CD4-positive, alpha-beta T cell treated with Interleukin-10 for 1 hour (primary cell): ENCODE data around the gene ZNF343.
"Not testable (repeated sequence)": the region's sequence is repeated elsewhere in the genome, so short reads cannot be mapped to it uniquely, and the experiment has no call there.

Experiments
- DNase-seq: peaks from one replicate; pipeline ENCODE4 v3.0.0-alpha.2; 2020

ZNF343 gene

DNA sequence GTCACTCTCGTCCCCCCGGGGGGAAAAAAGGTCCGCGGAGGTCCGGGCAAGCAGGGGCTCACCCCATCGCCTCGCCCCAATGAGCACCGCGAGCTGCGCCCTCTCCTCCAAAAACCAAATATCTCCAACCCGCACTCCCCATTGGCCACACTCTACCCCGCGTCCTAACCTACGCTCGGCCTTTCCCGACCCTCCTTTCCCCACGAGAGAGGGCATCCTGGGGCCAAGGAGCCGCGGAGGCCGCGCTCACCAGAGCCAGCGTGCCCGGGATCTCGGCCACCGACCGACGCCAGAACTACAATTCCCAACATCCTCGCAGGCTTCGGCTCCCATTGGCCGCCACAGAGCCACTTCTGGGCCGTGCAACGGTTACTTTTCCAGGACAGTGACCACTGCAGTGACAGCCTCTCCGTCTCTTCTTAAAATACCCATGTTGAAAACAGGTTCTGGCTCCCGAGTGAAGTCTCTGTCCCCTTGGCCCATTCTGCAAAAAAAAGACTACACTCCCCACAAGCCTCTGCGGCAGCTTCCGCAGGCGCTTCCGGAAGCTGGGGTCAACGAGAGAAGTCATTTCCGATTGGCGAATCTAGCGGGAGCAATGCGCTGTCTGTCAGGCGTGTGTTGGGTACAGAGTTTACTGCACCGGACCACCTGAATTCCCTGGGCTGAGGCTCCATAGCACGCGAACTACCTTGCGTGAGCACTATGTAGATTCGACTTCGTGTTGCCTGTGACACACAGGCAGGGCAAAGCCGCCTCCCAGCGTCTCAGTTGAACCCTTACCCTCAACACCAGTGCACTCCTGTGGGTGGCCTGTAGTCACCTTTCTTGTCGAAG lies at the start of gene ZNF343:
Gene ZNF343 (minus strand): TSS at position 285 of the 837 bp plus-strand sequence. CDS start 15,020 bp downstream, outside the sequence.
- peak; percentile 81 for DNase-seq

GRCh38 chr20:2557873-2558580 lies 49.3 kb upstream of the ZNF343 start:
- DNase-seq: no peak

- DNase-seq: no peak
Observed at GRCh38 chr20:2545594-2545993, 36.9 kb upstream of the ZNF343 start.

DNA sequence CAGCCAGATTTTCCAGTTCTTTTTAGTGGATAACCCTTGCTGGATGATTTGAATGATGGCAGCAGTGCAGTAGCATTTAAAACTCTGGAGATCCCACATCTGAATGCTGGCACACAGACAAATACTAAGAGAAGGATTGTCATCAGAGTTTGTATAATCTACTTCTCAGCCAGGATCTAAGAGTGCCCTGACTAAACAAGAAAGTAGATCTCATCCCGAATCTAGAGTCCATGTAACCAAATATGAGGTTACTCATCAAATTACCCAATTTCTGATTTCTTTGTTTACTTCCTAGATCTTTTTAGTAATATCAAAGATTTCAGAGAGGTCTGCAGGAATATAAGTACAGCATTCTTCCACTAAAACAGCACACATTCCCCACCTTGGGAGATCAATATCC lies 35.5 kb upstream of the ZNF343 start:
- no peak for DNase-seq

DNA sequence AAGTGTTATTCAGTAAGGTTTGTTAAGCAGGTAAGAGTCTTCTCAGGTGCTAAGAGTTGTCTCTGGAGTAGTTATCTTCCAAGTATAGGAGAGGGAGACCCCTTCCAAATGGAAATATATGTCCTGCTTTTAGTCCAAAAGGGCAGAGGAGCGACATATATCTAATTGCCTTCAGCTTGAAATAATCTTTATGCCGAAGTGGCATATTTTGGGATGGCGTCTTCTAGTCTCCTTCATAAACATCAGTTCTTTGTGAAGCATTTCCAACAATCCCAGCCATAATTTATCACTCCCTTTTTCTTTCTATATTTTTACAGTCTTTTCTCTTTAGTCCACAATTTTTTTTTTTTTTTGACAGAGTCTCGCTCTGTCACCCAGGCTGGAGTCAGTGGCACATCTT lies 33.6 kb upstream of the ZNF343 start:
- DNase-seq: no peak

DNA sequence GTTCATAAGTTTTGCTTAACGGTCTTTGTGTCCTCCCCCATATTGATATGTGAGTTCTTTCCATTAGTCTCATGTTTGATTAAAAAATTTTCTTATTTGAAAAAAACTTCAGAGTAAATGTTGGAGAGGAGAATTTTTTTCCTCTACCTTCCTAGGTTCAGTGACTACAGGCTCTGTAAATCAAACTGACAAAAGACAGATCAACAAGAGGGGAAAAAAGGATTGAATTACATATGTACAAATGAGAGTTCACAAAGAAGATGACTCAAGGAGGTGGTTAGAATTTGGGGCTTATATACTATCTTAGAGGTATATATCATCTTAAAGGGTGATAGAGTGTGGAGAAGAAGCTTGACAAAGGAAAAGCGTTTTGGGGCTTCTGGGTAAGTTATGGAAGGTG lies 33.2 kb upstream of the ZNF343 start:
- no peak for DNase-seq

- no peak for DNase-seq
Observed at GRCh38 chr20:2538931-2539720, 30.4 kb upstream of the ZNF343 start.

DNA sequence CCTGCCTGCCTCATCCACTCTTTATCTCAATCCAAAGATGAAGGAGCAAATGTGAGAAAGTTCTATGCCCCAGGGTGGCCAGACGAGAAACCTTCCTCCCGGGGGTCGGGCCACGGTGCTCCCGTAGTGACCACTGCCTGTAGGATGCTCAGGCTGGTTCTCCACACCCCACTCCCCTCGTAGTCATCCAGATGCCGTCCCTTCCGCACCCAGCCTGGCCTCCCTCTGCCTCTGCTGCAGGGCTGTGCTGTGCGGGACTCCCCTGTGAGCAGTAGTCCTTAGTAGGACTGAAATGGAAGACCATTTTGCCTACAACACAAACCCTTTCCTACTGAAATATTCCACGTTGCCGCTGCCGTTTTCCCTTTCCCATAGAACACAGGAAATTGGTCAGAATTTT lies 29.6 kb upstream of the ZNF343 start:
- DNase-seq: no peak

DNA sequence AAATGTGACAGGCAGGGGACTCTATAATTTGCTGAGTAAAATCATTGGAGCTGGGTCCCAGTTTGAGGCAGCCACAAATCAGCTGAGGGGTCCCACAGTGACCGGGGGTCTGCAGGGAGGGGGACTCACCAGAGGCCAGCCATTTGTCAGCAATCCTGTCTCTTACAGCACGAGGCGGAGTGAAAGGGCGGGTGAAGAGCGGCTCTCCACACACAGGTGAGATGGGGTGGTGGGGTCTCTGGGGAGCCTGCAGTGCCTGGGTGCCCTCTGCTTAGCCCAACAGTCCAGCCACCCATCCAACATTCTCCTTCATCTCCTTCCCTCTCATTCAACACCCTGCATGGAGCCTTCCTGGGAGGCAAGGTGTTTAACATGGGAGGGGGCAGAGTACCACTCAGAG lies 28.4 kb upstream of the ZNF343 start:
- no peak for DNase-seq

GRCh38 chr20:2536560-2536986 lies 27.9 kb upstream of the ZNF343 start, which contains the start of gene TMC2:
TMC2 (plus strand) TSS chr20:2536573; CDS start chr20:2536622, 49 bp downstream.
- no peak for DNase-seq

GRCh38 chr20:2535711-2536559 lies 27.2 kb upstream of the ZNF343 start:
- DNase-seq: no peak

- DNase-seq: no peak
Observed at GRCh38 chr20:2533118-2533517, 24.4 kb upstream of the ZNF343 start.

- no peak for DNase-seq
Observed at GRCh38 chr20:2528671-2529271, 20.1 kb upstream of the ZNF343 start.

DNA sequence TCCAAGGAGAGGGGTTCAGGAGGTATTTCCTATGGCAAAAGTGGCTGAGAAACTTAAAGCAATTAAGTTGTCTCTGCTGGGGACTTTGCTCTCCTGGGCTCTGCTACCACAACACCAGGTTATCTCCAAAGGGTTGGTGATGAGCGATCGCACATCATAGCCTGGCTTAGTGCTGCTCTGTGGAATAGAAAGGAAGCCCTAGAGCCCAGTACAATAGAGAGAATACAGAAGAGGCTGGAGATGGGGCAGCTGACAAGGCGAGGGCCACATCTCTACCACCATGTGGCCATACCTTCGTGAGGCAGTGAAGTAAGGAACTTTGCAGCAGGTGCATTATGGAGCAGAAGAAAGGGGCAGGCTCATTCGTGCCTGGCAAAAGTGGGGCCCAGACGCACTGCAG lies 19.0 kb upstream of the ZNF343 start:
- no peak for DNase-seq

DNA sequence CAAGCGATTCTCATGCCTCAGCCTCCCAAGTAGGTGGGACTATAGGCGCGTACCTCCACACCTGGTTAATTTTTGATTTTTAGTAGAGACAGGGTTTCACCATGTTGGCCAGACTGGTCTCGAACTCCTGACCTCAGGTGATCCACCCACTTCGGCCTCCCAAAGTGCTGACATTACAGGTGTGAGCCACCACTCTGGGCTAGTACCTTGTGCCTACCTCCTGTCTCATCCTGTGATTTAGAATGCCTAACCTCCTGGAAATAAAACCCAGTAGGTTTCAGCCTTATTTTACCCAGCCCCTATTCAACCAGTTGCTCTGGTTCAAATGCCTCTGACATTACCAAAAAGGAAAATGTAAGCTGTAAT lies 17.5 kb upstream of the ZNF343 start:
- DNase-seq: not testable (repeated sequence)

DNA sequence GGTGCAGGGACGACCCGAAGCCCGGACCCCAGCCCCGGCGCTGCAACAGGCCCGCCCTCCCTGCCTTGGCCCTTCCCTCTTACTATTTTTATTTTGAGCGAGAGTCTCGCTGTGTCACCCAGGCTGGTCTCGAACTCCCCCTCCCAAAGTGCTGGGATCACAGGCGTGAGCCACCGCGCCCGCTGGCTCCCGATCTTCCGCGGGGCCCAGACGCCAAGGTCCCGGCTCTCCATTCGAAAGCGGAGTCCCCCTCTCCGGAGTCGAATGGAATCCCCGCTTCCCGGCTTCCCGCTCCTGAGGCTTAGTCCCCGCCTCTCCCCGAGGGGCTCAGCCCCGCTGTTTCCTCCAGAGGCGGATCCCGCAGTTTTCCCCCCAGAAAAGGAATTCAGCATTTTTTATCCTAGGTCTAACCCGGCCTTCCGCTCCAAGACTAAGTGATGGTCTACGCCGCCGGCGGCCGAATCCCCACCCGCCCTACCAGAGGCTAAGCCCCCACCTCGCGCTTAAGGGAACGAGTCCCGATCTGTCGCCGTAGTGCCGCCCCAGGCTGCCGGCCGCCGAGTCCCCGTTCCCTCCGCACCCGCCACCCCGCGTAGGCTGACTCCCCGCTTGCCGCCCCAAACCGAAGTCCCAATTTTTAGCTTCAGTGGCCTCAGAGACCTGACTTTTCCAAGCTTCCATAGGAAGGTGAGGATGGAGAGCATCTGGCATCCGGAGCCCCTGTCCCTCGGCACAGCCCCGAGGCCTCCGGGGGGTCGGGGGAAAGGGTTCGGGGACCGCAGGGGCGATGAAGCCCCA lies 16.2 kb upstream of the ZNF343 start:
- DNase-seq: peak; percentile 26

DNA sequence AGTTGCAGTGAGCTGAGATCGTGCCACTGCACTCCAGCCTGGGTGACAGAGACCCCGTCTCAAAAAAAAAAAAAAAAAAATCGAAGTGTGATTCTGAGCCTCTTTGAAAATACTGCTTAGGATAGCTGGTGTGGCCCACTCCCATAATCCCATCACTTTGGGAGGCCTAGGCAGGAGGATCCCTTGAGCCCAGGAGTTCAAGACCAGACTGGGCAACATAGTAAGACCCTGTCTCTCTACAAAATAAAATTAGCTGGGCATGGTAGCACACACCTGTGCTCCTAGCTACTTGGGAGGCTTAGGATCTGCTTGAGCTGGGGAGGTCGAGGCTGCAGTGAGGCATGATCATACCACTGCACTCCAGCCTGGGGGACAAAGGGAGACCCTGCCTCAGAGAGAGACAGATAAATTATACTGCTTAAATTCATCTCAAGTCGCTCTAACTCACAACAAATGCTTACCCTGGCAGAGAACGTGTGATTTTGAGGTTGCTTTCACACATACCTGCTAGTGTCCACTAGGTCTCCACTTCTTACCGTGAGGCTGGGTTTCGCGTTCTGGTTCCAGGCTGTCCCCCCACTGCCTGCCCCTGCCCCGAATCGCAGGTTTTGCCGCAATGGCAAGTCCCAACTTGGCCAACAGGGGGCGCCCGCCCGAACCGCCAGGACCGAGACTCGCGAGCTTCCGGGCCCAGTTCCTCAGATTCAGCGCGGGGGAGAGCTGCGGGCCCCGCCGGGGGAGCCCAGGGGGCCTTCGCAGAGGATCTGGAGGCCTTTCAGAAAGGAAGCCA lies 15.4 kb upstream of the ZNF343 start:
- peak; percentile 91 for DNase-seq

DNA sequence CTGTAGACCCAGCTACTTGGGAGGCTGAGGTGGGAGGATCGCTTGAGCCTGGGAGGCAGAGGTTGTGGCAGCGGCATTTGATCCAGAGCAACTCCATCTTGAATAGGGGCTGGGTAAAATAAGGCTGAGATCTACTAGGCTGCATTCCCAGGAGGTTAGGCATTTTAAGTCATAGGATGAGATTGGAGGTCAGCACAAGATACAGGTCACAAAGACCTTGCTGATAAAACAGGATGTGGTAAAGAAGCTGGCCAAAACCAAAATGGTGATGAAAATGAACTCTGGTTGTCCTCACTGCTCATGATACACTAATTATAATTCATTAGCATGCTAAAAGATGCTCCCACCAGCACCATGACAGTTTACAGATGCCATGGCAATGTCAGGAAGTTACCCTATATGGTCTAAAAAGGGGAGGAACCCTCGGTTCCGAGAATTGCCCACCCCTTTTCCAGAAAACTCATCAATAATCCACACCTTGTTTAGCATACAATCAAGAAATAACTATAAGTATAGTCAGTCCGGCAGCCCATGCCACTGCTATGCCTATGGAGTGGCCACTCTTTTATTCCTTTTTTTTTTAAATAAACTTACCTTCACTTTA lies 14.2 kb upstream of the ZNF343 start:
- not testable (repeated sequence) for DNase-seq

GRCh38 chr20:2521369-2522305 lies 12.9 kb upstream of the ZNF343 start:
- DNase-seq: peak; percentile 64
